HFFc6 (cell line): ENCODE measurements around the gene IRF1. TPM values are rescaled to one million over a fixed set of nuclear protein-coding genes. Genes with fewer than 3 reads are reported as not detected.
A peak's percentile ranks its signal among the peaks of the same experiment; 100 is the strongest.

ENCODE experiments used
- DNase-seq: peaks from one replicate; pipeline ENCODE4 v3.0.0-alpha.2; 2018
- H3K27ac Mint-ChIP-seq: 2 replicates; pipeline ENCODE4 v1.8.0; 2020; ENCODE audit warnings: mild to moderate bottlenecking, mixed read lengths
- H3K27me3 Mint-ChIP-seq: 2 replicates; pipeline ENCODE4 v1.8.0; 2021; ENCODE audit warnings: mild to moderate bottlenecking, moderate library complexity, mixed read lengths; ENCODE audit not compliant: insufficient read depth
- H3K36me3 Mint-ChIP-seq: 2 replicates; pipeline ENCODE4 v1.8.0; 2021; ENCODE audit warnings: low read depth, mixed read lengths
- H3K4me1 Mint-ChIP-seq: 2 replicates; pipeline ENCODE4 v1.8.0; 2020; ENCODE audit warnings: low read depth, mixed read lengths
- H3K4me3 Mint-ChIP-seq: 2 replicates; pipeline ENCODE4 v1.8.0; 2020; ENCODE audit warnings: mild to moderate bottlenecking, moderate library complexity, mixed read lengths
- H3K9me3 Mint-ChIP-seq: 2 replicates; pipeline ENCODE4 v1.8.0; 2020; ENCODE audit warnings: mild to moderate bottlenecking, mixed read lengths
- total RNA-seq, 6 experiments: library from RNA; stranded (reverse); fragmentation: NEBNext Ultra II Directional; extraction: Animal tissue kit (Norgen Biotek cat#: 25700); gene quantifications; 2 replicates in 1 of 6; 3 replicates in 5 of 6; pipeline ENCODE4 v1.2.3, GENCODE V29; 2021
- TF ChIP-seq, protein P1 (sequence below): fragments of 200-600 bp; sonication (generic); IDR thresholded peaks from 2 replicates; pipeline ENCODE4 v1.5.0; 2021; ENCODE audit warnings: antibody characterized with exemption, mild to moderate bottlenecking

The IRF1 gene
- total RNA-seq, 6 experiments from 2014 or later: 9.8 to 19.7 (median 17.3) TPM

DNA sequence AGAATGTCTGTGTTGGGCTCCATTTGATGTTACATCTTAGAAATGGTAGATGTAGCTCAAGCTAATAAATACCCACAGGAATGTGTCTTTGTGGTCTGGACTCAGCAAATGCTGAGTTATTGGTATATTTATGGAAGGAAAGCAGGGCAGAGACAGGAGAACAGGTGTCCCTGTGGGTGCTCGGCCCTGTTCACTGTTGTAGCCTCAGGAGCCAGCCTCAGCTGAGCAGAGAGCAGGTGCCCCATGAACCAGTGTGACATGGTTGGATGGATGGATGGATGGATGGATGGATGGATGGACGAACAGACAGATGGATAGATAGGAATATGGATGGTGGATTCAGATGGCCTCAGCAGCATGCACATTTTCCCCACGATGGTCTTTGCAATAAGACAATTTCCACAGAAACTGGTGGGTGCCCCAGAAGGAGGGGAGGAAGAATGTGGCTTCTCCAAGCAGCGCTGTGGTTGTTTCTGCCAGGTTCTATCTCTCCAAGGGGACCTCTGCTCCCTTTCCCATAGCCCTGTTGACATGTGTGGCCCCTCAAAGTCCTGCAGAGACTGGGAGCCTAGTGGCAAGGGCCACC is 8.2 kb upstream of the IRF1 start:
- H3K9me3 Mint-ChIP-seq: no peaks in the 10 kb centered on the region
- TF ChIP-seq, protein P1, sequence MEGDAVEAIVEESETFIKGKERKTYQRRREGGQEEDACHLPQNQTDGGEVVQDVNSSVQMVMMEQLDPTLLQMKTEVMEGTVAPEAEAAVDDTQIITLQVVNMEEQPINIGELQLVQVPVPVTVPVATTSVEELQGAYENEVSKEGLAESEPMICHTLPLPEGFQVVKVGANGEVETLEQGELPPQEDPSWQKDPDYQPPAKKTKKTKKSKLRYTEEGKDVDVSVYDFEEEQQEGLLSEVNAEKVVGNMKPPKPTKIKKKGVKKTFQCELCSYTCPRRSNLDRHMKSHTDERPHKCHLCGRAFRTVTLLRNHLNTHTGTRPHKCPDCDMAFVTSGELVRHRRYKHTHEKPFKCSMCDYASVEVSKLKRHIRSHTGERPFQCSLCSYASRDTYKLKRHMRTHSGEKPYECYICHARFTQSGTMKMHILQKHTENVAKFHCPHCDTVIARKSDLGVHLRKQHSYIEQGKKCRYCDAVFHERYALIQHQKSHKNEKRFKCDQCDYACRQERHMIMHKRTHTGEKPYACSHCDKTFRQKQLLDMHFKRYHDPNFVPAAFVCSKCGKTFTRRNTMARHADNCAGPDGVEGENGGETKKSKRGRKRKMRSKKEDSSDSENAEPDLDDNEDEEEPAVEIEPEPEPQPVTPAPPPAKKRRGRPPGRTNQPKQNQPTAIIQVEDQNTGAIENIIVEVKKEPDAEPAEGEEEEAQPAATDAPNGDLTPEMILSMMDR: no peak
- H3K27me3 Mint-ChIP-seq: peaks cover 1% of the 10 kb centered on the region
- H3K4me3 Mint-ChIP-seq: no peak overlapping the region
- H3K4me1 Mint-ChIP-seq: peaks cover 60% of the 10 kb centered on the region
- peak overlapping the region; percentile 98; the same call in 1 of the 2 replicates for H3K27ac Mint-ChIP-seq
- no peaks in the 10 kb centered on the region for H3K36me3 Mint-ChIP-seq
- DNase-seq: no peak

DNA sequence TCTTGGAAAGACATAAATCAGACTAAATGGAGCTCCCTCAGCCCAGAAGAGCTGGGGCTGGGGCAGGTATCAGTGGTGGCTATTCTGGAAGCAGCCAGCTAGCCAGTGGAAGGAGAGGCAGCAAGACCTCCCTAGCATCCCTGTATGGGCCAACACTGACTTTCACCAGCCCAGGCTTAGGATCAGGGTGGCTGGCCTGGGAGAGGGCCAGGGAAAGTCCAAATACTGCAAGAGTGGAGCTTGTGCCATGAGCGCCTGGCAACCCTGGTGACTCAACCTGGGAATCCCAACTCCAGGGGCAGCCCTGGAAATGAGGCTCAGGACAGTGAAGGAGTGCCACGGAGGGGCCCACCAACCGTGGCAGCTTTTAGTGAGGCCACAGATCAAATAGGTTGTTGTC is 7.6 kb upstream of the IRF1 start:
- DNase-seq: peak; percentile 22
- TF ChIP-seq, protein P1: no peak
- peak overlapping the region; percentile 88; the same call in 1 of the 2 replicates for H3K4me3 Mint-ChIP-seq
- H3K27me3 Mint-ChIP-seq: peaks cover 1% of the 10 kb centered on the region
- H3K4me1 Mint-ChIP-seq: peaks cover 60% of the 10 kb centered on the region
- no peaks in the 10 kb centered on the region for H3K36me3 Mint-ChIP-seq
- H3K9me3 Mint-ChIP-seq: no peaks in the 10 kb centered on the region
- peak overlapping the region; percentile 98 for H3K27ac Mint-ChIP-seq

- Mint-ChIP-seq H3K27me3 (peaks cover 1% of the 10 kb centered on the region), H3K36me3 (no peaks in the 10 kb centered on the region), H3K9me3 (no peaks in the 10 kb centered on the region), H3K4me3 (peak overlapping the region; percentile 88), H3K4me1 (peaks cover 60% of the 10 kb centered on the region), H3K27ac (peak overlapping the region; percentile 98)
- peak; percentile 87 for DNase-seq
- TF ChIP-seq, protein P1: no peak
Observed at GRCh38 chr5:132497488-132497997, 7.0 kb upstream of the IRF1 start.

DNA sequence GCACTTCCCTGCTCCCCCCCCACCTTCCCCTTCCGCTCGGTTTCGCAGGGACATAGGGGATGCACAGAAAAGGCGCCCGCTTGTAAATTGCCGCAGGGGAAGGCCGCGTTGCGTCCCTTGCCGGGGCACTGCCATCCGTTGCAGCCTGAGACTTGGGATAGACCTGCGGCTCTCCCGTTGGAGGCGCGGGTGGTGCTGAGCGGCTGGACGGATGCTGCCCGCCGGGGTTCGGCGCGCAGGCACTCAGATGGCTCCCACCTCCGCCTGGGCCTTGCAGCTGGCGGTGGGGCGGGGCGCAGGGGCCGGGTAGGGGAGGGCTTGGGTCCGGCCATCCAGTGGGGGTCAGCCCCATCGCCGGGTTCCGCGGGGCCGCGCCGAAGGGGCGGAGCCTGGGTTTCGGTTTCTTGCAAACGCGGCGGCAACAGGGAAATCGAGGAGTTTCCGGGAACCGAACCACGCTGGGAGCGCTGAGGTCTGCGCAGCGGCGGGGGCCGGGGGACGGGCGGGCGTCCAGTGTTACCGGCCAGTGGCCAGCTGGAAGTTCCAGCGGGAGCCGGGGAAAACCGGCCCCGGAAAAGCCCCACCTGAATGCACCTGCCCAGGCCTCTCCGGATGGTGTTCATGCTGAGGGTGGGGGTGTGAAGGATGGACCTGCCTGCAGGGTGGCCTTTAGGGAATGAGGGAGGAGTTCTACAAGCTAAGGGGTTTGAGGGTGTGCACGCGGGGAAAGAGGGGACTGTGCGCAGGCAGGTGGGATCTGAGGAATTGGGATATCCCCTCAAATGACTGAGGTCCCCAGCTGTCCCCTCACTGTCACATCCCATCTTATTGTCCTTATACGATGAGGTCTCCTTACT is 6.3 kb upstream of the IRF1 start:
- Mint-ChIP-seq H3K4me1 (peaks cover 60% of the 10 kb centered on the region), H3K36me3 (no peaks in the 10 kb centered on the region), H3K4me3 (peak overlapping the region; percentile 88), H3K27me3 (peaks cover 4% of the 10 kb centered on the region), H3K9me3 (no peaks in the 10 kb centered on the region), H3K27ac (peak overlapping the region; percentile 98)
- DNase-seq: peak; percentile 70
- TF ChIP-seq, protein P1: no peak

- Mint-ChIP-seq H3K36me3 (no peaks in the 10 kb centered on the region), H3K27ac (peak overlapping the region; percentile 98), H3K4me1 (peaks cover 62% of the 10 kb centered on the region), H3K27me3 (peaks cover 4% of the 10 kb centered on the region), H3K4me3 (peak overlapping the region; percentile 88), H3K9me3 (no peaks in the 10 kb centered on the region)
- TF ChIP-seq, protein P1: no peak
- DNase-seq: peak; percentile 63
Observed at GRCh38 chr5:132496191-132496630, 5.6 kb upstream of the IRF1 start.
